A549 treated with CORT108297 at 1 μM for 4 hours (cell line): Measurements from ENCODE around the gene LRRC41. TPM values are rescaled to one million over a fixed set of nuclear protein-coding genes. Genes with fewer than 3 reads are reported as not detected.

Experiments used
- total RNA-seq: library from RNA; stranded (reverse); fragments of 200-300 nt; extraction: Qiagen RNA extraction; gene quantifications from 5 replicates; pipeline ENCODE4 v1.2.3, GENCODE V29; 2022

LRRC41 gene
- 35.3 to 46.7 TPM (median 43.0 TPM) in 5 replicates for total RNA-seq

GRCh38 chr1:46303038-46303871, at the start of gene LRRC41, which contains the start of gene UQCRH:
TSS of gene LRRC41 (minus strand) at chr1:46303616. CDS start at chr1:46303322, 294 bp downstream.
TSS of gene UQCRH (plus strand) at chr1:46303698. CDS start at chr1:46303767, 69 bp downstream.

GRCh38 chr1:46340404-46341221, 37.2 kb upstream of the LRRC41 start, which contains the start of gene NSUN4:
TSS of gene NSUN4 (plus strand) at chr1:46340807. CDS start at chr1:46340827, 20 bp downstream.

GRCh38 chr1:46247436-46248121, 55.8 kb downstream of the LRRC41 start, which contains the start of gene RAD54L:
TSS of gene RAD54L (plus strand) at chr1:46247763. CDS start at chr1:46248406, 643 bp downstream.

Other genes starting within 250 kb of the LRRC41 start
- gene PIK3R3, start 171.0 kb downstream of the LRRC41 start, total RNA-seq, result 0.81 to 1.1 TPM (median 0.85 TPM) in 5 replicates
- gene TSPAN1, start 128.5 kb downstream of the LRRC41 start, total RNA-seq, result 1.5 to 3.4 TPM (median 2.6 TPM) in 5 replicates
- not detected in 5 replicates for gene P3R3URF, start 127.1 kb downstream of the LRRC41 start, total RNA-seq
- 35.0 to 51.2 TPM (median 47.4 TPM) in 5 replicates for gene POMGNT1, start 105.2 kb downstream of the LRRC41 start, total RNA-seq
- not detected in 5 replicates for gene LURAP1, start 100.3 kb downstream of the LRRC41 start, total RNA-seq
- 9.9 to 12.3 TPM (median 11.8 TPM) in 5 replicates for gene RAD54L, start 55.9 kb downstream of the LRRC41 start, total RNA-seq
- 385 to 553 TPM (median 411 TPM) in 5 replicates for gene UQCRH, start 82 bp upstream of the LRRC41 start, total RNA-seq
- 12.3 to 14.1 TPM (median 13.5 TPM) in 5 replicates for gene NSUN4, start 37.2 kb upstream of the LRRC41 start, total RNA-seq
- 0.74 to 1.1 TPM (median 0.89 TPM) in 5 replicates for gene FAAH, start 90.7 kb upstream of the LRRC41 start, total RNA-seq
- 0.68 to 1.3 TPM (median 1.2 TPM) in 5 replicates for gene DMBX1, start 186.2 kb upstream of the LRRC41 start, total RNA-seq
- gene KNCN, start 248.0 kb upstream of the LRRC41 start, total RNA-seq, result not detected in 5 replicates